Measurements from ENCODE around the gene ZRANB1.

Gene ZRANB1

DNA sequence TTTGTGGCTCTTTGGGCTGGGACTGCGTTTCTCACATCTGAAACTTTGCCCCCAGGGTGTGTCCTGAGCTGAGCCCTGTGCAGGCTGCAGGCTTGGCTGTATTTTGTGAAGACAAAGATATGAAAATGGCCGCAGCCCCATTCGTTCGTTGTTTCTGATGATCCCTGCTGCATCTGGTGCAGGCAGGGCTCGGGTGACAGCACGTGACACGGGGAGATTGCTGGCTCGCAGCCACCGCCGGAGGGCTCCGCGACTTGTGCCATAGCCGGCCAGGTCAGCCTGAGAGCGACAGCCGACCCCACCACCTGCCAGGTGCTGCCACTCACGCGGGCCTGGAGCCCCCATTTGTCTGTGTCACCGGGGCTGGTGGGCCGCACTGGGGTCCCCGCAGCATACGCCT is 81.3 kb downstream of the ZRANB1 start:
- DNase-seq, result no peak

DNA sequence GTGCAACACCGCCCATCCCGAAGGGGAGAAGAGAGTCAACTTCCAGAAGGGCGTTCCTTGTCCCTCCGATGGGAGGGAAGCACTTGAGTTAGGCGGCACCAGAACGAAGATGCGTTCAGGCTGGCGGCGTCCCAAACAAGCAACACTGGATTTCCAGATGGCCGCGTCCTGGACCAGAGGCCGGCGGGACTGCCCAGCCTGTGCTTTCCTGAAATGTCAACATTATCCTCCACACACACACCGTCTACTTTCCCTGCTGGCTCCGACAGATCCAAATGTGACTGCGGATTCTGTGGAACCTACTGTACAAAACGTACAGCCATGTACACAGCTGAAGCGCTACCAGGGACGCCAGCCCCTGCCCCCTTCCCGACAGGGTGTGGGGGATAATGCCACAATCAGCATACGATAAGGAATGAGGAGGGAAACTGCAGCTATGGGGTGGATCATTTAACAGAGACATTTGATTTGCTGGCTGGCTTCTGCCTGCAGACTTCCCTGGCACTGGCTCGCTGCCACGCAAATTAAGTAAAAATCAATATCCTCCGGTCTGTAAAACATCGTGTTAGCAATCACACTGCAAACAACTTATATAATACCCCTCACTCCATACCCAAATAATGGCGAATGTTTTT is 82.1 kb downstream of the ZRANB1 start:
- DNase-seq, result no peak

DNA sequence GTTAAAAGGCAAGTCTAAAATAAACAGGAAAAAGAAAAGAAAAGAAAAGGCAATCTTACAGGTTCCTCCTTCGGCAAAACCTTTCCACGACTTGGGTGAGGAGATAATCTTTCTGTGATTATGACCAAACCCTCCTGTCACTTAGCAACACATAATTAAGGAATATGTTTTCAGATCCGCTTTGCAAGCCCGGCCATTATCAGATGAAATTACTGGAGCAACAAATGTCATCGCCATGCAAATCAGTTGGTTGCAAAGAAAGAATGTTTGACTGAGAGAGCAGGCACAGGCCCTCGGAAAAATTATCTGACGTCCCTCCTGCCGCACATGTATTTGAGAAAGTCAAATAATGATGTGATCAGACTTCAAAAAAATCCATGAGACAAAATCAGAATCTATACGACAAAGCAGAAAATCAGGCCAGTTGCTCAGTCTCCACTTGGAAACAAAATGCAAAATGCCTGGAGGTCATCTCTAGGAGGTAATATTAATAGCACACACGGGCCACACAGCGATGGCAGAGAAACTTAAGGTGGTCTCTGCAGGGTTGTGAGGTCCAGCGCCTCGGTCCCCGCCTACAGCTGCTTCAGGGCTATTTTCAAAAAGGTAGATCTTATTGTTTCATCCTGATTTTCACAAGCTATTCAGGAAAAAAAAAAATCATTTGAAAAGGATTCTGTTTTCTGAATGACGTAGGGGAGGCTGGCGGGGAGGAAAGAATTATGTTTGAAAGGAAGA is 82.7 kb downstream of the ZRANB1 start:
- DNase-seq, result no peak

DNA sequence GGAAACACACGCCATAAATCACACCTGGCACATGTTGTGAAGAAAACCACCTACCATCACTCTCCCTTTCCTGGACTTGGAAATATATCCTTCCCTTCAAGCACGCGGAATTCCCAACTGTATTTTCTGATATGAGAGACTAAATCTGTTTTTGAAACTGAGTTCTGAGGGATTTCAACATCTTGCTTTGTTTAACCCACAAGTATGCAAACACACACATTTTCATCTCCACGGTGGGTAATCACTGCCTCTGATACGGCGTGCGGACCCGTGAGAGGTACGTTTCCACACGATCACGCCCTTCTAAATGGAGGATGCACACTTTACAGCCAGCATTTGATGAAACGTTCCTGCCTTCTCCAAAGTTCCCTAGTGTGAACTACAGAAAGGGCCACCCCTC is 83.4 kb downstream of the ZRANB1 start:
- DNase-seq, result no peak

DNA sequence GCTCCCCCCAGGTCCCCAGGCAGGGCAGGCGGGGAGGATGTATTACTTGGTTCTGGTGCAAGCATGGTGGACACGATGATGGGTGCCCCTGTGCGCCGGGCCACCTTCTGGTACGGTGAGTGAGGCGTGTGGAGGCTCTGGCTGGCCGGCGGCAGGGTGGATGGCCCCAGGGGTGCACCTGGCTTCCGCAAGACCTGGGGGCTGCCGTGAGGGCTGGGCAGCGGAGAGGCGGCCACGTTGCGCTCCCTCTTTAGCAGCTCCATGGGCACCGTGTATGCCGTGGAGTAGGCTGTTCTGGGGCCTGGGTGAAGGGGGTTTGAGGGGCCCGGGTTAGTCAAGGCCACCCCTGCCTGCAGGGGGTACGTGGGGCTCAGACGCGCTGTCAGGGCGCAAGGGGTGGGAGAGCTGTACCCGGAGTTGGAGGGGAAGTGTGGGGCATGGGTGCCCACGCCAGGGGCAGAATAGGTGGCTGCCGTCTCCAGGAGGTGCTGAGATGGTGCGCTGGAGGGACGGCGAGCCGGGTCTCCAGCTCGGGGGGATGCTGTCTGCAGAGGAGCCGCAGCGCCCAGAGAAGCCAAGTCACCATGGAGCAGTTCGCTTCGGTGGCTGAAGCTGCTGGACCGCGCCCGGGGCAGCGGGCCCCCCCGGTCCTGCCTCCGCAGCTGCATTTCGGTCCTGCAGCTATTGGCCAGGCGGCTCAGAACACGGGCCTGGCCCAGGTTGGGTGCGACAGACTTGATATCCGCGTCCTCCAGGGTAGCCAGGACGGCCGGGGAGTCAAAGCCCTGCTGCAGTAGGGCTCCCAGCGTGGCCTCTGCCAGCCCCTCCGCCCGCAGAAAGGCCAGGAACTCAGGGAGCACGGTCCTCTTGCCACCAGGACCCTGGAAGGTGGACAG is 84.4 kb downstream of the ZRANB1 start:
- DNase-seq, result no peak

DNA sequence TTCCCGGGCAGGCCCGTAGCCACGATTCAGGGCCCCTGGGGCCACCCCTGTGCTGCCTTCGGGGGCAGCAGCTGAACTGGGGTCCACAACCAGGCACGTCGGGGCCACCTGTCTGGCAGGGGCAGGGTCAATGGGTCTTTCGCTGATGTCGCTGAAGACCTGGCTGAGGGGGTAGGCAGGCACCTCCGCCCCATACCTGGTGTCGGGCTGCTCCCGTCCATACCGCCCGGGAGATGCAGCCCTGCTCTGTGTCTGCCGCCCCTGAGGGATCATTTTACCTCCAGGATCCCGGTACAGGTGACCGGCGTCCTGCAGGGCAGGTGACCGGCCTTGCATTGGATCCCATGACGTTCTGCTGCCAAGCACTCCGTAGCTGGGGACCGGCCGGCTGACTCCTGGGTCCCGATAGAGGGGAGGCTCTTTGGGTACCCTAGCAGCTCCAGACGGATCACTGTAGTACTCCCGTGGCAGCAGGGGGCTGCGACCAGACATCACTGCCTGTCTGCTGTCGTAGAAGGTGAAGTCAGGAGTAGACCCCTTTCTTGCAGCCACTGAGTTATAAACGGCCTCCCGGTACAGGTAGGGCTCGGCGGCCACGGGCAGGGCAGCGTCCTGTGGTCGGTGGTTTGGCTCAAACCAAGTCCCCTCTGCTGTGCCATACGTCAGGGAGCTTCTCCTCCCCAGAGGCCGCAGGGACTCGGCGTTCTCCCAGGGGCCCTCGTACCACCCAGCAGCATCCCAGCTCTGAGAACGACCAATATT is 85.2 kb downstream of the ZRANB1 start:
- no peak for DNase-seq

DNA sequence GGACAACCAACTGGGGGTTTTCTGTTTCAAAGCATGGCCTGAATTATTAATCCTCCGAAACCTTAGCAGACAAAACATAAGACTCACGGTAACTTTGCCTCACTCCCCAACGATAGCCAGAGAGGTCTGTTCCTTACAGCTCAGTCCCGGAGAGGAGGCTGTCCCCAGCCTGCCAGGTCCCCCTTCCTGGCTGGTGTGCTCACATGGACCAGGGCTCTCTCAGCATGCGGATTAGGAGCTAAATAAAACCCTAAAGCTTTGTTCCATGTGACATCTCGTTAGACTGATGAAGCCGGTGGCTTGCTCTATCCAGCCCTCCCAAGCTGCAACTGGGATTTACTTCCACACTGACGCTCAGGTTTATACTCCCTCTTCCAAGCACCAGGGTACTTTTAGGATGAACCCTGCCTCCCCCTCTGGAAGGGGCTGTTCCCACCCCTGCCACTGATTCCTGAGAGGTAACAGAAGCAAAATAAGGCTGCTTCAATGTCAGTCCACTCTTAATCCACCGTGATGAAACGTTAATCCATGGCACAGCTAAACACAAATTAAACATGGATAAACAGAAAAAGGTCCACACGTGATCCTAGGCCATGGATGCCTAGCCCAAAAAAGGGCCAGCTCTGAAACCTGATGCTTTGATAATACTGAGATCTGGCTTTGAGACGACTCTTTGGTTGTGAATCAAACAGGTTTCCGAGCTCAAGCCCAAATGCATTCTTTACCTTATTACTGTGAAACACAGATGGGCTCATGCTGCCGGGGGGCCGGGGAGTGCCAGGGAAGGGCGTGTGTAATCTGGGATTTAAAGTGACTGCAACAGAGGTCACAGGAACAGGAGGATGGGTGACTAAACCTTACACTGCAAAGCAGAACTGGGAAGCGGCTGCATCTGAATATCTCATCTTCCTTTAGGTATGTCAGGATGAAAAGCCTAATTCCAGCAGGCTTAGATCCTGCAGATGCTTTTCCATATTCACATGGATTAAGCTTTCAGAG is 86.2 kb downstream of the ZRANB1 start:
- DNase-seq, result no peak

DNA sequence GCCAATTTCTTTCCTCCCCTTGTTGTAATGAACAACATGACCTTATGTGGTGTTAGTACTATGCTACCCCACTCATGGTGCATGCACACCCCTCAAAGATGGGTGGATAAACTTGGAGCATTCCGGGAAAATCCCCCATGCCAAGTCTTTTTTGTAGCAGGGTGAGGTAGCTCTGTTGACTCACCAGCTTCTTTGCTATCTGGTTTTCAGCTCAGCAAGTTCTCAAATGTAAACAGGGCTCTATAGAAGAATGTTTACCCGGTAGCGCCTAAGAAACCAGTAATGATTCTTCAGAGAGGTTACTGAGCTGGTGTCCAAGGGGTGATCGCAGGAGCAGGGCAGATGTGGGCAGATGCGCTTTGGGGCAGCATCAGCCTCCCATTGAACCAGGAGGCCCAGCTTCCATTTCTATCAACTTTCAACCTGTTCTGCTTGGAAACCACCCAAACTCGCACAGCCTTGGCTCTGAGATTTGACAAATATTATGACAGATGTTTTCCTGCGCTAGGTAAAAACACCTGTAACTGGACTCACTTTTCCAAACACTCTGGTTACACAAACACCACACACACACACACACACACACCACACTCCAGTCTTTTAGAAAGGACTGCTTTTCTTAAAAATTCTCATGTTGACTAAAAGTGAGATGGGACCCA is 87.8 kb downstream of the ZRANB1 start:
- no peak for DNase-seq

DNA sequence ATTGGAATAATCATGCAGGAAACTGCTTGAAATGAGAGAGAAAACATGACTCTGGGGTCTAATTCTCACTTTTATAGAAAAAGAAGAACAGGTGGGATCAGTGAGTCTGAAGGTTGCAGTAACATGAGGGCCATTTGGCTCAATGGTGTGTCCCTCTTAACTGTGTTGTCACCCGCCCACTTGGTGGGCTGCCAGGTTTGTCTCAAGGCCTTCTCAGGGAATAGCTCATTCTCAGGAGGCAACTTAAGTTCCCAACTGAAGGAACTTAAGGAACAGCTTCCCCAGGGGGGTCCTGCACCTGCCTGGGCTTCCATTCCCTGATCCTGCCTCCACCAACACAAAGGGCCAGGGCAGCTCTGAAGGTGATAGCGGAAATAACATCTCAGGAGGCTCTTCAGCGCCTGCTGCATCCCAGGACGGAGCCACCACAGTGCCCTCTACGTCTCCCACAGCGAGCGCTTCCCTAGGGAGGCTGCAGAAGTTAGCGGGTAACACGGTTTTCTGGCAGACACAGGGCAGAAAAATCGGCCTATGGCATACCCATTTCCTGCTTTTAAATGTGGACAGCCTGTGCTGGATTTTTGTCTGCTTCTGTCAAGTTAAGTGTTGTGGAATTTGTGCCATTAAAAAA is 88.8 kb downstream of the ZRANB1 start:
- DNase-seq, result no peak

DNA sequence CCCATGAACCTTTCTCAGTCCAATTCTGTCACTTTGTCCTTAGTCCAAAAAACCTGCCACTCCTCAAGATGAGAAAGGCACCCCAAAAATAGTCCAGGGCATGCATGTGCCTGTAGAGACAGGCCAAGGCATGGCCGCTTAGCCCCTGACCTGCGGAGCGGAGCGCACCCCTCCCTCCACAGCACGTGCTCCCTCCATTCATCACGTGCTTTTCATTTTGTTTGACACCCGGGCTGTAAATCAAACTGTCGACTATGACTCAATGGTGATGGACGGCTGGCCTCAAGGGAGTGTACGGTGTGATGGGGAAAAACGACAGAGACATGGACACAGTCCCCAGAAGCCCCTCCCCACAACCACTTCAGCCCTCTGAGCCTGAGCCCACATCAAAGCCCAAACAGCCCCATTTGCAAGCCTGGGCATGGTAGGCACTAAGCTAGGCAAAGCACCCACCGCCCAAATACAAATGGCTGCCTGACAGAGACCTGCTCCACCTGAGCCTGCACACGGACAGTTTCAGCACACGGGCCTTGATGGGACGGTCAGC is 90.6 kb downstream of the ZRANB1 start:
- no peak for DNase-seq

DNA sequence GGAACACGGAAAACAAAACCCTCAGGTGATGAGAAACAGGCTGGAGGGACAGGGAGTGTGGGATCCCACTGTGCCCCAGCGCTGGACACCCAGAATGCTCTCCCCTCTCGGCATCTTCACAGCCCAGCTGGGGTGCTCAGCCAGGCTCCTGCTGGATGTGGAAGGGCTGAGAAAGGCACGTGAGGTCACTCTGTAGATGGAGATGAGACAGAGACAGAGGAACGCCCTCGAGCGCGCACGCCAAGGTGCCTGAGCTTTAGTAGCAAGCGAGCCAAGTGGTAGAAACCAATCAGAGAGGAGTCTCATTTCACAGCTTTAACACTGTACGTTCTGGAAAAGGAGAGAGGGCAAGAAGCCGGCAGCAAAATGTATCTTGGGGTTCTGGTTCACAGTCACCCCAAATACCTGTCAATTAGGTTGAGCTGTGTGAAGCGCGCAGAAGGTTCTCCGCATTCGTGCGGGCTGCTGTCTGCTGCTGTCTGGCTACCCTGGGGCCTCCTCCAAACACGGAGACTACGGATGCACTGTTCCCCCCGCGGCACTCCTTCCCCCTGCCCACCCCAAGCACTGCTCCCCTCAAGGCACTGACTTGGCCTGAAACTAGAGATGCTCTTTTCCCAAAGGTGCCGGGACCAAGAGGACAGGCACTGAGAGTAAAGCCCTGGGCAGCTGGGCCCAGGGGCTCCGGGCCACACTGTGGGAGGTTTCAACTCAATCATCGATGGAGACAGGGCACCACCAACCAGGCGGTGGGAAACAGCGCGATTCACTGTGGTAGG is 91.4 kb downstream of the ZRANB1 start:
- DNase-seq, result no peak

DNA sequence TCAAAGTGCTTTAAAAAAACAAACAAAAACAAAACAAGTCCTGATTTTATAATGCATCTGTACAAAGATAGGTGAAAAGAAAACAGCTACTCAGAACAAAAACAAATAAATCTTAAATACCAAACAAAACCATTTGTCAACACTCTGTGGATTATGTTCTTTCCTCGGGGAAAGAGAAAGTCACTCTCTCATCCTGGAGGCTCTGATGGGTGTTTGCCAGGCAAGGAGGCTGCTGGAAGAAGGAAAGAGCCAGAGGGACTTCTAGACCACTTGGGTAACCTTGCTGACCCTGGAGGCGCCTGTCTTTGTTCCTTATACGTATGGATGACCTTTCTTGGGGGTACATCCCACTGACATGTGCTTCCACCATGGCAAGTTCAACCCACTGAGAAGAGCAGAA is 92.8 kb downstream of the ZRANB1 start:
- no peak for DNase-seq

DNA sequence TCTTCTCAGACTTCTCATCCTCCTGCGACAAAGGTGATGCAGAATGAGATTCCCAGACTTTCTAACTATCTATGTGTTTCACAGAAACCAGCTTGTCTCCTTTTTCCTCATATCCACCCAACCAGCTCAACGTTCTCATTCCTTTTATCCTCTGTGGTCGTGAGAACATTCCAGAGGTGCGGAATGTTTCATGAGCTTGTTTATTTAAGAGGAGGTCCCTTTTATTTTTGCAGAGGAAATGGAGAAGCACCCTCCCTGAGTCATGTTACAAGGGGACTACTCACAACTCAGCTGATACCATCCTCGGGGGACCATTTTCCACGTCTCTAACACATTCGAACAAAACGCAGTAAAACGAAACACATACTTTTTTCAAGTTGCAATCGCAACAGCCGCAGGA is 93.2 kb downstream of the ZRANB1 start:
- DNase-seq, result no peak

DNA sequence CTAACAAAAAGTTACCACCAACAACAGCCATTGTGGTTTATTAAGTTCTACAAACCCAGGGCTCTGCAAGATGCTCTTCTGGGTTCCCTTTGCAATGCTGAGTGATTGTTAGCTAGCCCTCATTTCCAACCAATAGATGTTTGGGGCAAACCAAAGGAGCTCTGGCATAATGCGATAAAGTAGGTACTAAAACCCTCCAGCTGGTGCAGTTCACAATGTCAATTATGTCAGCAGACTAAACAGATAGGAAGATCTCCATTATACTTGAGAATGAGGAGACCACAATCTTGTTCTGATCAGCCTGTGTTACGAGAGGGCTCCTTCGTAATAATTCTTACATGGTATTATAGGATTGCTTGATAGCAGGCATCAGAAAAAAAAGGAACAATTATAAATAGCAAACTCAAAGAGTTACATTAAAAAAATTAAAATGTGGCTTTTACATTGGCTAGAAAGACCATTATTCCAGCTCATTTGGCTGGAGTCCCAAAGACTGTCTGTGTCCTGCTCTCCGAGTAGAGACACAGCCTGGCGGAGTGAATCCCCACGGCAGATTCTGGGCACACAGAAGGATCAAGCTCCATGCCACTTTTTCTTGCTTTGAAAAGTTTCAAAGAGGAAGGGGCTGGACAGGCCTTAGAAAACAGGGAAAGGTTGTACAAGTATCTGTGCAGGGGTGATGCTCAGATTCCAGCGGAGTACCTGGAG is 93.8 kb downstream of the ZRANB1 start:
- DNase-seq, result no peak

DNA sequence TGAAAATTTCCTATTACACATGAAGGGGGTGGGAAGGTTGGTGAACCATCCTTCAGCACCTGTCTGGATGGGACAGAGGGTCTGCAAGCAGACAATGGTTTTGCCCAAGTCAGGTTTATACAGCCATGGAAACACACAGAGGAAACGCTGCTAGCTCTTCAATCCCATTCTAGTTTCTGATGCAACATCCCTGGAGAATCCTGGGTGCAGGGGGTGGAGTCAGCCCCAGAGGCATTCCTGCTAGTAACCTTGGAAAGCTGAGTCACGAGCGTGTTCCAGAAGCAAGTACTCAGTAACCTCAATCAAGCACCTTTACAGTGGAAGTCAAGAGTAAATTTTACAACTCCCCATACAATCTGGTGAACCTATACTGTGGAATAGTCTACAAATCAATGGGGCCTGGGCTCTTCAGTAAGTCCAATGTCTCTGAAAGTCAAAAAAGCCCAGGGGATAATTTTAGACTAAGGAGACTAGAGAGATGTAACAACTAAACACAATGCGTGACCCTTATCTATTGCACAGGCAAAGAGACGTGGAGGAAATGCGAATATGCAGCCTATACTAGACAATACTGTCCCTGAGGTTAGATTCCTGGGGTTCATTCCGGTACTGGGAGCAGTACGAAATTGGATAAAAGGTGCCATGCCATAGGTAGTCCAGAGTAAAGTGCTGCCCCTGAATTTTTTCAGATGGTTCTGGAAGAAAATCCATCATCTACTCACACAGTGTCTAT is 95.4 kb downstream of the ZRANB1 start:
- DNase-seq, result no peak

Data from left hindlimb (tissue), 1 donor.